Measurements from ENCODE around the gene CPNE4.
A peak's percentile ranks its signal among the peaks of the same experiment; 100 is the strongest.
"Not testable (repeated sequence)": the region's sequence is repeated elsewhere in the genome, so short reads cannot be mapped to it uniquely, and the experiment has no call there.

The CPNE4 gene

DNA sequence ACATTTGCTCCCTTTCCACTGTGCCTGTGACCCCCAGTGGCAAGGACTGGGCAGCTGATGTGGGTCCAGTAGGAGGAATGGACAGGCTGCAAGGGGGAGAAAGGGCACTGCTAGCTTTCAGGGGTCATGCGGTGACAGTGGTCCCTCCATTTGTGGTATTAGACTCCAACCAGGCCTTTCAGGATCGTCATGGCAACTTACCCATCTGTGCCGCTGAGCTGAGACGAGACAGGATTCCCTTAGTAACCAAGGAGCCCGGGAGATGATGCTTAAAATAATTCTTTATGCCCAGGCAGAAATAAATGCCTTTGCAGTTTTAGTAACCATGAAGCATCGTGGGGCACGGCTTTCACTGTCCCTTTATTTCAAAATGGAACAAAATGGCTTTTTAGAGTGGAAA is 516.1 kb downstream of the CPNE4 start:
- DNase-seq = no peak

DNA sequence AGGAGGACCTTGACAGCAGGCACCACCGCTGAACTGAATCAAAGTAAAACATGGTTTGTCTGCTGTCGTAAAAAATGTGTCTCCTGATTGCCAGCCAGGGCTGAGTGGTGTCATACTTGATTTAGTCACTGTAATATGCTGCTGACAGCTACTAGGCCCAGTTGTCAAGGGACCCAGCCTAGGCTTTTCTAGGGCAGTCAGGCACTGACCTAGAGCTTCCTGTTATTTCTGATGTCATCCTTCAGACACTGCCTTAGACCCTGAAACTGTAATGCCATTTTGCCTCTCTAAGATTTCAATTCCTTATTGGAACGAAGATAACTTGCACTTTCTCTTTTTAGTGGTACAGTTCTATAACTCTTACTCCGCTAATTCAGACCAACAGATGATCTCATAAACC is 529.4 kb downstream of the CPNE4 start:
- no peak for DNase-seq

DNA sequence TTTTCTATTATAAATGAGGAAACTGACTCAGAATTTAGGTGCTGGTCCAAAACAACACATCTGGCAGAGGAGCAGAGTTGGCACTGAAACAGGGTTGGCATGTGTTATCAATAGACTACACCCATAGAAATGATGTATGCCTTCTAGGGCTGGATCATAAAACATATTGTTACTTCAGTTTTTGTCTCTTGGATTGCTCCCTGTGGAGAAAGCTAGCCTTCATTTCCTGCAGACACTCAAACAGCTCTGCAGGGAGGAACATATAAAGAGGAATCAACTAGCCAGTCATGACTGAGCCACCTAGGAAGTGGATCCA is 531.5 kb downstream of the CPNE4 start:
- DNase-seq = no peak

DNA sequence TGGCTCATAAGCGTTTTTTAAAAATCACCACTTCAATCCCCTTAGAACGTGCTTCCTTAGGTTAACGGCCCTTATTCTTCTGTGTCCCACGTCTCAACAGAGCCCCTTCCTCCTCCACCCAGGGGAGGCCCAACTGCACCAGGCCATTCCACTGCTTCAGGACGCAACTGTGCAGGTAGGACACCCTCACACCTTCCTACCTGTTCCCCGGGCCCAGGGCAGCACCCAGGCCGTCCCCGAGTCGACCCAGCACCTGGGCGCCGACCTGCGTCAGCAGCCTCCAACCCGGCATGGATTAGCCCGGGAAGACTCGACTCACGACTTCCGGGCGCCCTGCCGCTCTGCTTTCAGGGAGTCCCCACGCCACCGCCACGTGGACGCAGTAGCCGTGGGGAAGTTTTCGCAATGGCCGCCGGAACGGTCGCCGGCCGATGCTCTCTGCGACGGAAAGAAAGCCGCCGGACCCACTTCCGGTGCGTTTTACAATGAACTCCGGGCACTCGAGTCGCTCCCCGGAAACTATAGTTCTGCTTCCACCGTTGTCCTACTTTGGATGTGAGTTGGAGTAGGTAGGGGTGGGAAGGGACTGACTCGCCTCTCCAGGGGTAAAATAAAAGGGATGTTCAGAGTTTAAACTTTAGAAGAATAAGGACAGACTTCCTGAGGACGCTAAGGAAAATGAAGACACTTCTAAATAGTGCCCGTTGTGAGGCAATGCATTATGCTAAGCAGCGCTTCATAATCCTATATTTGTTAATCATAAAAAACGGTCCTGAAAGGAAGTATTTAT is 532.1 kb downstream of the CPNE4 start, which contains the start of gene MRPL3:
Gene MRPL3 (minus strand): TSS at position 442 of the 790 bp plus-strand sequence. CDS start 150 bp downstream, at position 292.
- peak; percentile 95 for DNase-seq

DNA sequence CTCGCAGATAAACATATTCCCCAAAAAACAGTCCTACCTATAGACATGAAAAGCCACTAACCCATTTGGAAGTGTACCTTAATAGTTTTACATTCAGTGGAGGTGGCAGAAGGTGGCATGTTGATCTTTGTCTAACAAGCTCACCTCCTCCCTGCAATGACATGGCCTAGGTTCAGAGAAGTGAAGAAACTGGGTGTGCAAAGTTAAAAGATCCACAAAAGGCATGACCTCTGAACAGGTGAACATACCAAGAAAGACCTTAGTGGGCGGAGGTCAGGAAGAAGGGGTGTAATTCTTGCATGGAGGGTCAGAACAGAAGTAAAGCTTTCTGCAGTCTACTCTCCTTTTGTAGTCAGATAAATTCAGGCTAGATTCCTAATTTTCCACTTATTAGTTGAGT is 532.9 kb downstream of the CPNE4 start:
- no peak for DNase-seq

DNA sequence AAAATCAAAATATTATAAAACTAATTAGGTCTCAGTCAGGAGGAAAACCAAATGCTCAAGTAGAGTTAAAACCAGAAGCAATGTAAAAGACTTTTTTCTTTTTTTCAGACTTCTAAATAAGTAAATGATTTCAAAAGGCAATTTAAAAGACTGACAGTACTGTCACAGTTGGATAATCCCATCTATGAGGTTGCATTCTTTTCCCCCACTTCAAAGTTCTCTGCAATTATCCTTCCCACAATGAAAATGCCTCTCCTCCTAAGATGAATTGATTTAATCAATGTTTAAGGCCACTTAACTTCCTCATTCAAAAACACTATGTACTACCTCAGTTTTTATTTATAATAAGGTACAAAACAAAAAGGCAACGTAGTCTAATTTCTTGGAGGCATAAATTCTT is 540.1 kb downstream of the CPNE4 start:
- no peak for DNase-seq

DNA sequence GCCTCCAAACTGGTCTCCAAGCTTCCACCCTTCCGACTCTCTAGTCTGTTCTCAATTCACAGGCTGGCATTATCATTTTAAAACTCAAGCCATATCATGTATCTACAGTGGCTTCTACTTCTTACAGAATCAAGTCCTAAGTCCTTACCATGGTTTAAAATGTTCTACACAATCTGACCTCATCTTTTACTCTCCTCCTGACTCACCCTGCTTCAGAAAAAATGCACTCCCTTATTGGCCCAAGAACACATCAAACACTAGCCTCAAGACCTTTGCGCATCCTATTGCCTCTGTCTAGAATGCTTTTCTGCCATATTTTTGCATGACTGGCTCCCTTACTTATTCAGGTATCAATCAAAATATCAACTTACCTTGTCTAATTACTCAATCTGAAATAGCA is 543.0 kb downstream of the CPNE4 start:
- no peak for DNase-seq

DNA sequence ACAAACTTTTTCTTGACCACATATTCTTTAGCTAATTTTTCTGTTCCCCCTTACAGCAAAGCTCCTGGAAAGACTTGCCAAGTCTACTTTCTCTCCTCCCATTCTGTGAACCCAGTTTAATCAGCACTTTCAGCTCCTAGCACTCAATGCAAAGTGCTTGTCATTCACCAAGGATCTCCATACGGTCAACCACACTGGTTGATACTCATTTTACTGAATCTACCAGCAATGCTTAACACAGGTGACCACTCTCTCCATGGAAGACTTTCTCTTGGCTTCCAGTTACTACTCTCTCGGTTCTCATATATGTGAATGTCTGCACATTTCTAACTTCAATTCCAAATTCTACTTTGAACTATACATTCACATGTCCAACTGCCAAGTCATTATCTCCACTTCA is 543.7 kb downstream of the CPNE4 start:
- no peak for DNase-seq

DNA sequence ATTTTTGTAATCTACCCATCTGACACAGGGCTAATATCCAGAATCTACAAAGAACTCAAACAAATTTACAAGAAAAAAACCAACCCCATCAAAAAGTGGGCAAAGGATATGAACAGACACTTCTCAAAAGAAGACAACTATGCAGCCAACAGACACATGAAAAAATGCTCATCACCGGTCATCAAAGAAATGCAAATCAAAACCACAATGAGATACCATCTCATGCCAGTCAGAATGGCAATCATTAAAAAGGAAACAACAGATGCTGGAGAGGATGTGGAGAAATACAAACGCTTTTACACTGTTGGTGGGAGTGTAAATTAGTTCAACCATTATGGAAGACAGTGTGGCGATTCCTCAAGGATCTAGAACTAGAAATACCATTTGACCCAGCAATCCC is 548.3 kb downstream of the CPNE4 start:
- not testable (repeated sequence) for DNase-seq

DNA sequence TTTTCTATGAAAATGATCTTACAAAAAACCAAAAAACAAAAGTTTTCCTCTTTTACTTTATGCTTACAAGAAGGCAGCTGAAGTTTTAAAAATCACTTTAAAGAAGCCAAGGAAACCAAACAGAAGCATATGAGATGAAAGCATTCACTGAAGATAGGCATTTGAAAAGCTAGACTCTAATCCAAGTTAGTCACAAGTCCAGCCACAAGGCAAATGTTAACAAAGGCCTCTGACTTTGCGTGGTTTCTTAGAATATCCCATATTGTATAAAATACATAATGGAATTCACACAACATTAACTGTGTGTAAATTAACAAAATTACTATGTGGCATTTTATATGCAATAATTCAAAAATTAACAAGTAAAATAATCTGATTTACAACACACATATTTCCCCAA is 549.7 kb downstream of the CPNE4 start:
- no peak for DNase-seq

DNA sequence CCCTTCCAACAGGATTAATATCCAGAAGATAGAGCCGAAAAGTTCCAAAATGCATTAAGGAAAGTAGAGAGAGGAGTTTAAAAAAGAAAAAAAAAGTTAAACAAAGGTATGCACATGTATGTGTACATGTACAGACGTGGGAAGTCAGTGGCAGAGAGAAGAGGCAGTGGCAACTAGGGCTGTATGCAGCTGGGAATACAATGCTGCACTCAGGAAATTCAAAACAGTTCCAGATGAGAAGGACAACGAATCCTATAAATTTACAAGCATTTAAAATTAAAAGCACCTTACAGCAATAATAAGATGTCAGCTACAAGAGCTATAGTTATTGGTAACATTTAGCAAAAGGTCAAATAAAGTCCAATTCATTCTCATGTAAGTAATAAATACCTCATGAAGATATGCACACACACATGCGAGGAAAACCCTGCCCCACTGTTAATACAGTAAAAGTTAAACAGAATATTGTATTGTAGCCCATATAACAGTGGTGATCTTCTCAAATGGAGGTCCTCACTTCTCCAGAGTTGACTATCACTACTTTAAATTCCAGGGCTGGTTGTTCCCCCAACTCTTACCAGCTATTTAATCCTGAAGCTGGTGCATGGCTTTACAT is 550.2 kb downstream of the CPNE4 start:
- DNase-seq = no peak

Measured in eye (tissue), 1 donor.